Retinal pigment epithelial cell (primary cell): ENCODE measurements around the gene GRWD1.

Experiments used
- DNase-seq: peaks from one replicate; pipeline ENCODE4 v3.0.0-alpha.2; 2010; ENCODE audit warnings: low read depth
- H3K4me3 ChIP-seq: 2 replicates; pipeline ENCODE4 v1.5.1; 2011; ENCODE audit warnings: mild to moderate bottlenecking, low read length, control low read depth, moderate library complexity
- TF ChIP-seq, protein P1 (sequence below): conservative IDR thresholded peaks from 2 replicates; pipeline ENCODE4 v1.5.1; 2011; ENCODE audit warnings: low read depth, low read length, control low read depth, inconsistent platforms

GRWD1 gene

GRCh38 chr19:48469934-48470680 lies 24.3 kb downstream of the GRWD1 start:
- TF ChIP-seq, protein P1, sequence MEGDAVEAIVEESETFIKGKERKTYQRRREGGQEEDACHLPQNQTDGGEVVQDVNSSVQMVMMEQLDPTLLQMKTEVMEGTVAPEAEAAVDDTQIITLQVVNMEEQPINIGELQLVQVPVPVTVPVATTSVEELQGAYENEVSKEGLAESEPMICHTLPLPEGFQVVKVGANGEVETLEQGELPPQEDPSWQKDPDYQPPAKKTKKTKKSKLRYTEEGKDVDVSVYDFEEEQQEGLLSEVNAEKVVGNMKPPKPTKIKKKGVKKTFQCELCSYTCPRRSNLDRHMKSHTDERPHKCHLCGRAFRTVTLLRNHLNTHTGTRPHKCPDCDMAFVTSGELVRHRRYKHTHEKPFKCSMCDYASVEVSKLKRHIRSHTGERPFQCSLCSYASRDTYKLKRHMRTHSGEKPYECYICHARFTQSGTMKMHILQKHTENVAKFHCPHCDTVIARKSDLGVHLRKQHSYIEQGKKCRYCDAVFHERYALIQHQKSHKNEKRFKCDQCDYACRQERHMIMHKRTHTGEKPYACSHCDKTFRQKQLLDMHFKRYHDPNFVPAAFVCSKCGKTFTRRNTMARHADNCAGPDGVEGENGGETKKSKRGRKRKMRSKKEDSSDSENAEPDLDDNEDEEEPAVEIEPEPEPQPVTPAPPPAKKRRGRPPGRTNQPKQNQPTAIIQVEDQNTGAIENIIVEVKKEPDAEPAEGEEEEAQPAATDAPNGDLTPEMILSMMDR = no peak
- H3K4me3 ChIP-seq = peak overlapping the region; percentile 89
- DNase-seq = no peak

DNA sequence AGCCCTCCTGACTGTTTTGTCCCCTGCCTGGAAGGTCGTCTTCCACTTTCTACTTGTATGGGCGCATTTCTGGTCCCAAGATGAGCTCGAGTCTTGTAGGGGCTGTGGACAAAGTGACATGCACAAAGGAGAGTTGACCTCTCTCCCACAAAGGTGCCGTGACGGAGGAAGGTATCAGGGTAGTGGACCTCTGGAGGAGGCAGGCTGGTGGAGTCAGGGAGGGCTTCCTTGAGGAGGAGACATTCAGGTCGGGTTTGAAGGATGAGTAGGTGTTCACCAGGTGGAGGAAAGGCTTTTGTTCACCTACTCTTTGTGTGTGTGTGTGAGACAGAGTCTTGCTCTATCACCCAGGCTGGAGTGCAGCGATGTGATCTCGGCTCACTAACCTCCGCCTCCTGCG lies 25.1 kb downstream of the GRWD1 start:
- no peak overlapping the region for H3K4me3 ChIP-seq
- TF ChIP-seq, protein P1 = no peak
- DNase-seq = no peak

DNA sequence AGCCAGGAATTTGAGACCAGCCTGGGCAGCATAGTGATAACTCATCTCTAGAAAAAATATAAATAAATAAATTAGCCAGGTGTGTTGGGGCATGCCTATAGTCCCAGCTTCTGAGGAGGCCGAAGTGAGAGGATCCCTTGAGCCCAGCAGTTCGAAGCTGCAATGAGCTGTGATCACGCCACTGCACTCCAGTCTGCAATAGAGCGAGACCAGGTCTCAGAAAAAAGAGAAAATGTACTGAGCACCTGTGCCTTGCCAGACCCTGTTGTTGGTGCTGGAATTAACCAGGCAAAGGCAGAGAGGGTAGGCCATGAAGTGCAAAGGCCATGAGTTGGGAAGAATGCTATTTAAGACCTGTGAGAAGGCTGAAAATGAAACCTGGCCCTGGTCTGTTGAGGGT lies 26.1 kb downstream of the GRWD1 start:
- no peak overlapping the region for H3K4me3 ChIP-seq
- TF ChIP-seq, protein P1 = no peak
- DNase-seq = no peak

- DNase-seq = no peak
- no peak overlapping the region for H3K4me3 ChIP-seq
- TF ChIP-seq, protein P1 = no peak
Measured at GRCh38 chr19:48473161-48473966, 27.6 kb downstream of the GRWD1 start.

DNA sequence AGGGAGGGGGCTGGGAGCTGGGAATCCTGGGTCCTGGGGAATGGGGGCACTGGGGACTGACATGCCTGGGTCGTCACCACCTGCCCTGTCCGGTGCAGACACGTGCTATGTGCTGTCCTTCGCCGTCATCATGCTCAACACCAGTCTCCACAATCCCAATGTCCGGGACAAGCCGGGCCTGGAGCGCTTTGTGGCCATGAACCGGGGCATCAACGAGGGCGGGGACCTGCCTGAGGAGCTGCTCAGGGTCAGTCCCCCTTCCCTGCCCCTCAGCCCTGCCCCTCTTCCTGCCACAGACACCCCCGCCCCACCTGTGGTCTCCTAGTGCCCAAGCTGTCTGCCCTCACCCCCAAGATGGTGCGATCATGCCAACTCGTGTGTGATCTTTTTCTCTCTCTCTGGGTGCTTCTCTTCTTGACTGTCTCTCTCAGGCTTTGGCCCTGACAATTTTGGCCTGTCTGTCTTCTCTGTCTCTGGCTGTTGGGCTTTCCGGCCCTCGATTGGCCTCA lies 28.4 kb downstream of the GRWD1 start:
- TF ChIP-seq, protein P1 = no peak
- DNase-seq = no peak
- no peak overlapping the region for H3K4me3 ChIP-seq

GRCh38 chr19:48475369-48476068 lies 29.7 kb downstream of the GRWD1 start:
- DNase-seq = no peak
- H3K4me3 ChIP-seq = no peak overlapping the region
- TF ChIP-seq, protein P1 = no peak
